HepG2 (cell line): ENCODE data around the gene PPP2R5D. TPM values are rescaled to one million over a fixed set of nuclear protein-coding genes. Genes with fewer than 3 reads are reported as not detected.
A peak's percentile ranks its signal among the peaks of the same experiment; 100 is the strongest.

Experiments used
- AKAP8 ChIP-seq: sonication (generic); formaldehyde crosslinking; IDR thresholded peaks from 2 replicates; pipeline ENCODE4 v1.5.1; 2020; ENCODE audit warnings: mild to moderate bottlenecking, missing genetic modification reagents
- AKNA ChIP-seq: sonication (generic); formaldehyde crosslinking; IDR thresholded peaks from 2 replicates; pipeline ENCODE4 v1.4.0; 2020; ENCODE audit warnings: missing genetic modification reagents, borderline replicate concordance
- ASH2L ChIP-seq: fragments of 300-600, 200-600 bp; sonication (generic); IDR thresholded peaks from 2 replicates; pipeline ENCODE4 v1.7.0; 2017; ENCODE audit warnings: low read depth, mild to moderate bottlenecking, moderate library complexity, mixed read lengths, low read length; ENCODE audit not compliant: insufficient read length
- CEBPG ChIP-seq: IDR thresholded peaks from 2 replicates; pipeline ENCODE4 v1.6.1; 2016
- CREM ChIP-seq, 2 experiments: sonication (generic) in 1 of 2; formaldehyde crosslinking in 1 of 2; IDR thresholded peaks; 2 replicates each; pipeline versions ENCODE4 v1.4.0 to v1.6.1; 2016 to 2020; ENCODE audit warnings: antibody characterized with exemption in 1 of 2, mild to moderate bottlenecking in 1 of 2, missing genetic modification reagents in 1 of 2
- HDAC6 ChIP-seq: fragments of 200-600 bp; sonication (generic); IDR thresholded peaks from 2 replicates; pipeline ENCODE4 v1.7.0; 2017; ENCODE audit warnings: mild to moderate bottlenecking, antibody characterized with exemption, low read length, low read depth
- HNRNPK ChIP-seq: fragments of 200-400 bp; formaldehyde crosslinking; IDR thresholded peaks from 2 replicates; pipeline ENCODE4 v1.6.1; 2018; ENCODE audit warnings: low read length, low read depth, moderate library complexity, mild to moderate bottlenecking; ENCODE audit not compliant: poor library complexity, severe bottlenecking
- HNRNPL ChIP-seq: fragments of 200-400 bp; formaldehyde crosslinking; IDR thresholded peaks from 2 replicates; pipeline ENCODE4 v1.6.1; 2017; ENCODE audit warnings: mild to moderate bottlenecking, low read depth, low read length
- KDM4B ChIP-seq: sonication (generic); formaldehyde crosslinking; IDR thresholded peaks from 2 replicates; pipeline ENCODE4 v1.4.0; 2020; ENCODE audit warnings: missing genetic modification reagents
- LRRFIP1 ChIP-seq: sonication (generic); formaldehyde crosslinking; conservative IDR thresholded peaks from 2 replicates; pipeline ENCODE4 v1.4.0; 2020; ENCODE audit warnings: missing genetic modification reagents
- POLR2AphosphoS5 ChIP-seq: IDR thresholded peaks from 2 replicates; pipeline ENCODE4 v1.6.1; 2012; ENCODE audit warnings: low read depth, low read length
- TEF ChIP-seq: sonication (generic); formaldehyde crosslinking; IDR thresholded peaks from 2 replicates; pipeline ENCODE4 v1.5.0; 2020; ENCODE audit warnings: missing genetic modification reagents
- THYN1 ChIP-seq: sonication (generic); formaldehyde crosslinking; IDR thresholded peaks from 2 replicates; pipeline ENCODE4 v1.8.1; 2023; ENCODE audit warnings: low read depth, mild to moderate bottlenecking, moderate library complexity, missing genetic modification reagents, borderline replicate concordance
- WIZ ChIP-seq: sonication (generic); formaldehyde crosslinking; IDR thresholded peaks from 2 replicates; pipeline ENCODE4 v1.5.1; 2020; ENCODE audit warnings: mild to moderate bottlenecking, missing genetic modification reagents
- ZFAT ChIP-seq: sonication (generic); formaldehyde crosslinking; conservative IDR thresholded peaks from 2 replicates; pipeline ENCODE4 v1.8.1; 2023; ENCODE audit warnings: missing genetic modification reagents, inconsistent platforms
- ZNF251 ChIP-seq: sonication (generic); formaldehyde crosslinking; IDR thresholded peaks from 2 replicates; pipeline ENCODE4 v1.9.0; 2021; ENCODE audit warnings: mild to moderate bottlenecking, missing genetic modification reagents
- ZNF263 ChIP-seq: sonication (generic); formaldehyde crosslinking; IDR thresholded peaks from 2 replicates; pipeline ENCODE4 v1.4.0; 2020; ENCODE audit warnings: missing genetic modification reagents
- ZNF333 ChIP-seq: sonication (generic); formaldehyde crosslinking; IDR thresholded peaks from 2 replicates; pipeline ENCODE4 v1.4.0; 2020; ENCODE audit warnings: mild to moderate bottlenecking, missing genetic modification reagents, borderline replicate concordance
- ZNF441 ChIP-seq: sonication (generic); formaldehyde crosslinking; IDR thresholded peaks from 2 replicates; pipeline ENCODE4 v1.7.0; 2021; ENCODE audit warnings: missing genetic modification reagents, borderline replicate concordance
- ZNF577 ChIP-seq: sonication (generic); formaldehyde crosslinking; IDR thresholded peaks from 2 replicates; pipeline ENCODE4 v1.4.0; 2020; ENCODE audit warnings: mild to moderate bottlenecking, low read depth, missing genetic modification reagents, borderline replicate concordance
- ZNF652 ChIP-seq: IDR thresholded peaks from 2 replicates; pipeline ENCODE4 v1.6.1; 2016; ENCODE audit warnings: low read depth, borderline replicate concordance
- polyA plus RNA-seq, 8 experiments: library from polyadenylated mRNA; depleted of rRNA in 3 of 8; stranded (reverse) in 7 of 8; unstranded in 1 of 8; fragments of >200 nt; fragmentation: Illumina TruSeq in 4 of 8; extraction: Trizol in 4 of 8; gene quantifications; 2 replicates each; pipeline versions ENCODE4 v1.2.1 to v1.2.3, GENCODE V29; 2011 to 2016; ENCODE audit warnings: low read depth in 4 of 8, missing spikeins in 1 of 8, mixed read lengths in 1 of 8; ENCODE audit not compliant: insufficient read depth in 1 of 8
- total RNA-seq, 5 experiments: library from RNA; depleted of rRNA; stranded (reverse); fragments of >200 nt; fragmentation: Illumina TruSeq; extraction: Trizol; gene quantifications; 2 replicates each; pipeline ENCODE4 v1.2.3, GENCODE V29; 2016; ENCODE audit warnings: low read depth in 1 of 5

PPP2R5D gene
- total and polyA plus RNA-seq, 2 of the 13 experiments (the other 11 are each of a cell fraction or from before 2014, with no cell fraction given): 53.7 to 60.4 TPM

GRCh38 chr6:43021270-43022047, 37.1 kb downstream of the PPP2R5D start, which contains the start of gene RRP36 (continued):
- TF ChIP-seq AKNA (no peak), POLR2AphosphoS5 (peak; percentile 81), TEF (CRISPR knock-in tag) (peak; percentile 80), HNRNPK (no peak), ZNF263 (CRISPR knock-in tag) (peak; percentile 19; the same call in 1 of the 2 replicates), ZNF652 (peak; percentile 27; the same call in 1 of the 2 replicates), THYN1 (CRISPR knock-in tag) (no peak), CEBPG (CRISPR knock-in tag) (peak; percentile 52), KDM4B (CRISPR knock-in tag) (0 out of 2 replicates have a peak, but pooled peaks have one; percentile 34), HDAC6 (no peak), ZNF441 (CRISPR knock-in tag) (no peak), ASH2L (peak; percentile 44), HNRNPL (0 out of 2 replicates have a peak, but pooled peaks have one; percentile 70), CREM (IDR thresholded peaks at IDR 0.05) (peak; percentile 50; the same call in 1 of the 2 replicates), CREM (CRISPR knock-in tag; IDR thresholded peaks at IDR 0.05) (no peak), ZNF577 (CRISPR knock-in tag) (no peak), WIZ (CRISPR knock-in tag) (no peak), ZFAT (no peak), LRRFIP1 (no peak), AKAP8 (peak; percentile 90; the same call in 1 of the 2 replicates), ZNF251 (CRISPR knock-in tag) (no peak), ZNF333 (peak; percentile 86)
